Measurements from ENCODE around the gene PJA2. TPM values are rescaled to one million over a fixed set of nuclear protein-coding genes. Genes with fewer than 3 reads are reported as not detected.
A peak's percentile ranks its signal among the peaks of the same experiment; 100 is the strongest.

Gene PJA2
- total and polyA plus RNA-seq, 2 of the 8 experiments (the other 6 are each of a cell fraction or from before 2014, with no cell fraction given), result 15.3 to 47.7 TPM

DNA sequence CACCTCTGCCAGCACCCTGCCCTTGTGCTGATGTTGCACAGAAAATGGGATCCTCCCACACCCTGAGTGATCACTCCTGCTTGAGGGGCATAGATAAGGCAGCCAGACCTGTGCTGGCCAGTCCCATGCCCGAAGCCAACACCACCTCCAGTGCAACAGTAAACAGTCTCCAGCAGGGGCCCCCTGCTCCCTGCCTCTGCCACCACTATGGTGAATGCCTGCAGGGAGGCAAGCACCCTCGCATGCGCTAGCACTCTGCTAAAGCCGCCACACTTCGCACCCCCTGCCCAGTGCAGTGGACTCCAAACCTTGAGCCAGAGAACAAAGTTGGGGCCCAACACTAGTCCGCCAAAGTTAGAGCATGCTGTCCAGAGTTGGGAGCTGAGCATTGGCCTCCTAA, 118.7 kb downstream of the PJA2 start:
- Histone ChIP-seq H3K36me3 (ENCODE audit: control insufficient read depth in 2 of 4, insufficient read depth in 4 of 4, low read length in 3 of 4) (no peaks in the 10 kb centered on the region), H3K4me3 (ENCODE audit: extremely low read depth in 1 of 4, insufficient read depth in 2 of 4, low read depth in 3 of 4, low read length in 4 of 4) (no peak overlapping the region), H3K56ac (replicated peaks; ENCODE audit: insufficient read length, low read depth, low read length) (no peak overlapping the region), H2BK120ac (replicated peaks; ENCODE audit: low read depth, low read length) (no peak overlapping the region), H2BK20ac (ENCODE audit: low read length) (no peak overlapping the region), H3K9me3 (ENCODE audit: insufficient read depth in 2 of 2, low read depth in 1 of 2, low read length in 1 of 2) (no peaks in the 10 kb centered on the region), H3K18ac (ENCODE audit: extremely low read depth, low read length) (no peak overlapping the region), H3K4me1 (replicated peaks in 1 of 4; ENCODE audit: control insufficient read depth in 3 of 4, insufficient read depth in 4 of 4, low read length in 3 of 4) (no peaks in the 10 kb centered on the region; a peak in 1 of 7 replicates), H3K79me2 (ENCODE audit: control insufficient read depth in 1 of 2, insufficient read depth in 2 of 2, low read length in 2 of 2) (no peaks in the 10 kb centered on the region), H2BK12ac (ENCODE audit: low read depth, low read length) (no peak overlapping the region), H2AK5ac (ENCODE audit: low read depth, low read length) (no peak overlapping the region), H2BK15ac (ENCODE audit: low read length) (0 out of 2 replicates have a peak overlapping the region, but pooled peaks have one; percentile 72), H2BK5ac (ENCODE audit: low read depth, low read length) (no peak overlapping the region), H3K79me1 (ENCODE audit: low read depth, low read length) (no peaks in the 10 kb centered on the region), H3K23me2 (ENCODE audit: low read depth, low read length) (no peaks in the 10 kb centered on the region), H3K4ac (replicated peaks; ENCODE audit: insufficient read length, low read depth, low read length) (no peak overlapping the region), H4K91ac (replicated peaks; ENCODE audit: insufficient read length, low read length) (no peak overlapping the region), H3K27me3 (replicated peaks in 1 of 4; ENCODE audit: control insufficient read depth in 3 of 4, extremely low read depth in 1 of 4, insufficient read depth in 3 of 4, low read length in 3 of 4) (no peaks in the 10 kb centered on the region), H3K4me2 (ENCODE audit: insufficient read depth in 1 of 2, low read depth in 2 of 2, low read length in 2 of 2) (no peak overlapping the region), H3K9ac (replicated peaks in 1 of 4; ENCODE audit: extremely low read depth in 1 of 4, low read depth in 3 of 4, low read length in 3 of 4) (no peak overlapping the region), H3K14ac (ENCODE audit: insufficient read length) (no peak overlapping the region), H4K5ac (ENCODE audit: insufficient read length, low read depth, low read length) (no peak overlapping the region), H2AFZ (ENCODE audit: low read length) (no peak overlapping the region), H4K20me1 (replicated peaks in 1 of 2; ENCODE audit: control insufficient read depth in 1 of 2, insufficient read depth in 2 of 2, low read length in 2 of 2) (no peaks in the 10 kb centered on the region), H4K8ac (ENCODE audit: extremely low read depth, insufficient read depth, low read length) (no peak overlapping the region), H3K23ac (ENCODE audit: insufficient read length) (no peak overlapping the region), H3K27ac (ENCODE audit: low read depth, low read length) (no peak overlapping the region)
- WGBS, 2 experiments (ENCODE audit: extremely low coverage in 1 of 2, insufficient coverage in 1 of 2, insufficient read length in 1 of 2, insufficient replicate concordance in 2 of 2, low coverage in 1 of 2, low lambda C conversion rate in 2 of 2, missing lambda C conversion rate in 1 of 2), result 87% methylated on average over 6 of the region's 6 CpGs; no CpG with 5 or more reads in 1 of the 2 experiments
- CTCF ChIA-PET (ENCODE audit: partially characterized antibody), result no interaction called here
- FAIRE-seq, result no peak
- peak; percentile 37 to 61 for TF ChIP-seq RAD21 (IDR thresholded peaks at IDR 0.05 in 1 of 2, conservative IDR thresholded peaks at IDR 0.05 in 1 of 2; ENCODE audit: low read depth in 2 of 2, low read length in 2 of 2)
- TF ChIP-seq, protein P1, sequence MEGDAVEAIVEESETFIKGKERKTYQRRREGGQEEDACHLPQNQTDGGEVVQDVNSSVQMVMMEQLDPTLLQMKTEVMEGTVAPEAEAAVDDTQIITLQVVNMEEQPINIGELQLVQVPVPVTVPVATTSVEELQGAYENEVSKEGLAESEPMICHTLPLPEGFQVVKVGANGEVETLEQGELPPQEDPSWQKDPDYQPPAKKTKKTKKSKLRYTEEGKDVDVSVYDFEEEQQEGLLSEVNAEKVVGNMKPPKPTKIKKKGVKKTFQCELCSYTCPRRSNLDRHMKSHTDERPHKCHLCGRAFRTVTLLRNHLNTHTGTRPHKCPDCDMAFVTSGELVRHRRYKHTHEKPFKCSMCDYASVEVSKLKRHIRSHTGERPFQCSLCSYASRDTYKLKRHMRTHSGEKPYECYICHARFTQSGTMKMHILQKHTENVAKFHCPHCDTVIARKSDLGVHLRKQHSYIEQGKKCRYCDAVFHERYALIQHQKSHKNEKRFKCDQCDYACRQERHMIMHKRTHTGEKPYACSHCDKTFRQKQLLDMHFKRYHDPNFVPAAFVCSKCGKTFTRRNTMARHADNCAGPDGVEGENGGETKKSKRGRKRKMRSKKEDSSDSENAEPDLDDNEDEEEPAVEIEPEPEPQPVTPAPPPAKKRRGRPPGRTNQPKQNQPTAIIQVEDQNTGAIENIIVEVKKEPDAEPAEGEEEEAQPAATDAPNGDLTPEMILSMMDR (IDR thresholded peaks at IDR 0.05; ENCODE audit: control extremely low read depth in 1 of 3, insufficient read depth in 1 of 3, low read depth in 1 of 3, low read length in 3 of 3), result peak in 2 of 3 experiments; percentile 6 to 22; a peak in 2 of 4 replicates
- TF ChIP-seq KDM4A (IDR thresholded peaks at IDR 0.05; ENCODE audit: low read depth, low read length, severe bottlenecking), result no peak
- POLR2A ChIA-PET (ENCODE audit: partially characterized antibody), result no interaction called here
- DNase-seq (ENCODE audit: low read depth in 1 of 2, low spot score in 2 of 2), result no peak

All from H1 (cell line).